ENCODE results near the gene EGFR.

Gene EGFR

GRCh38 chr7:55177589-55178261, 158.9 kb downstream of the EGFR start:
- DNase-seq = no peak

DNA sequence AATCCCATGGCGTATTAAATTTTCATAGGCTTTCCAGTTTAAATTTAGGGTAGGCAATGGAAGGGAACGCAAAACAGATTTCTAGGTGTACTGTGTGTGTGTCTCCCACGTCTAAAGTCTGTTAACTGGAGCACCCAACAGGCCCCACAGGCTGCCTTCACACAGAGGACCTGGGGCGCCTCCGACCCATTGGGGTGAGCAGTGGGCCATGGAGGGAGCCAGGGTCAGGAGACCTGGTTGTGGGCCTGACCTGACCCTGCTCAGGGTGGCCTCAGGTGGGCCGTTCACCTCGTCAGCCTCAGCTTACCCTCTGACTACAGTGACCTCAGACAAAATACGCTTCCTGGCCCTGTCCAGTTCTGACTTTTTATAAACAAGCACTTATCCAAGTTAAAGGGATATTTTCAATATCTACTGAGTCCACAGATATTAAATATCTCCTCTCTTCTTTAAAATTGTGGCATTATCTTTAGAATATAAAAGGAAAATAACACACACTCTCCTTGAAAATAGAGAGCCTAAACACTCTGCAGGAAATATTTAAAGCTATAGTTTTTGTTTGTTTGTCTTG, 159.6 kb downstream of the EGFR start:
- no peak for DNase-seq

DNA sequence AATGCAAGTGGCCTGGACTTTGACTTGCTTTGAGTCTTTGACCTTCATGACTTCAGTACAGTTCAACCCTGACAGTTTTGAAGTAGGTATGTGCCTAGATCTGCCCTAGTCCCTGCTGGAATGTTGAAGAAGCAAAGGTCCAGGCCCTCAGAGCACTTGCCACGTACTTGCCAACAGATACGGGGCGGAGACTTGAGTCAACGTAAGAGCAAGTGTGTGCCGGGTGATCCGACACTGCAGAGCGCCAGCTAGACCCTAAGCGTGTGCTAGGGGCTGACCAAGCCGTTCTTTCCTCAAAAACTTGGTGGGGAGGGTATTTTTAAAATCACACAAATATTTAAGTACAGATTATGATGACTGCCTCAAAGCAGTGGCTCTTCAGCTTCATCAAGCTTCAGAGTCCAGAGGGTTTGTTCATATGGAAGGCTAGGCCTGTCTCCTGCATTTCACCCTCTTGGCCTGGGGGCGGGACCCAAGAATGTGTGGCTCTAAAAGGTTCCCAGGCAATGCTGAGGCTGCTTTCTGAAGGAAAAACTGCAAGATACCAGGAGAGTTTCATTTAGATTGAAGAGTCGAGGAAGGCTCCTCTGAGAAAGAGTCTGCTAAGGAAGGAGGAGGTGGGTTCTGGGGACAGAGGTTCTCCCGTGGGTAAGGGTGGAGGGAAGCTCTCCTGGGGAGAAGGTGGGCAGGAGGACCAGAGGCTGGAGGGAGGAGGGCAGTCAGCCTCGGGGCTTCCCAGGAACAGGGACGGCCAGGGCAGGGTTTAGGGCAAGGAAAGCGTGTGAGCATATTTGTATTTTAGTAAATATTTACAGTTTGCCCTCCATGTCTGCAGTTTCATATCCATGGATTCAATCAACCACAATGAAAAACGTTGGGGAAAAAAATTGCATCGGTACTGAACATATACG, 160.3 kb downstream of the EGFR start:
- no peak for DNase-seq

- no peak for DNase-seq
These were observed 161.3 kb downstream of the EGFR start for GRCh38 chr7:55179931-55180682.

DNA sequence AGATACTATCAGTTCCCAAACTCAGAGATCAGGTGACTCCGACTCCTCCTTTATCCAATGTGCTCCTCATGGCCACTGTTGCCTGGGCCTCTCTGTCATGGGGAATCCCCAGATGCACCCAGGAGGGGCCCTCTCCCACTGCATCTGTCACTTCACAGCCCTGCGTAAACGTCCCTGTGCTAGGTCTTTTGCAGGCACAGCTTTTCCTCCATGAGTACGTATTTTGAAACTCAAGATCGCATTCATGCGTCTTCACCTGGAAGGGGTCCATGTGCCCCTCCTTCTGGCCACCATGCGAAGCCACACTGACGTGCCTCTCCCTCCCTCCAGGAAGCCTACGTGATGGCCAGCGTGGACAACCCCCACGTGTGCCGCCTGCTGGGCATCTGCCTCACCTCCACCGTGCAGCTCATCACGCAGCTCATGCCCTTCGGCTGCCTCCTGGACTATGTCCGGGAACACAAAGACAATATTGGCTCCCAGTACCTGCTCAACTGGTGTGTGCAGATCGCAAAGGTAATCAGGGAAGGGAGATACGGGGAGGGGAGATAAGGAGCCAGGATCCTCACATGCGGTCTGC, 162.2 kb downstream of the EGFR start:
- DNase-seq = no peak

- DNase-seq = no peak
These were observed 162.9 kb downstream of the EGFR start for GRCh38 chr7:55181762-55182161.

GRCh38 chr7:55183897-55184296, 165.1 kb downstream of the EGFR start:
- DNase-seq = no peak

GRCh38 chr7:55185321-55185802, 166.5 kb downstream of the EGFR start:
- DNase-seq = no peak

DNA sequence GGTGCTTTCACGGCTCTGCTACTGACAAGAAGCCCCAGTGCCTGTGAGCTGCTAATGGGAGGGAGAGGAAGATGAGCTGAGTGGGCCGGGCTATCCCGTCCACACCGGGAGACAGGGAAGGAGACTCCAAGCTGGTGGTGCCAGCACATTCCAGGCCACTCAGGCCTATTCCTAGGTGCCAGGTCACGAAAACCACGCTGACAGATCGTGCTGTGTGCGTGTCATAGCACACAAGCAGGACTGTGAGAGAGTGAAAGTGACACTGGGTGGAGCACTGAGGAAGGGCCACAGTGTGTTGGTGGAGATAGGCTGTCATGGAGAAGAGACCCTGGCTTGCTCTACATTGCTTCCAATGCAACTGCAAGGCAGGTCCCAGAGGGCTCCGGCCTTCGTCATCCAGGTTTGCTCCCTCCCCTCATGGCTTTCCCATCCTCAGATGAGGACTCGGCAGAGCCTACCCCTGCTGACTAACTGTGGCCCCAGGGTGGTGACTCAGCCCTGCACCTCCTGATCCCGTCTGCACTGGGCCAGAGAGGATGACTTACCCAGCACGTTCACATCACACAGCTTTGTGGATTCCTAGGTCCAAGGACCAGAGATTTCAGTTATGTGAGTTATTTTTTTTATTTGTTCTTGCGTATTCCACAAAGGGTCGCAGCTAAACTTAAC, 167.3 kb downstream of the EGFR start:
- DNase-seq = no peak

- DNase-seq = no peak
These were observed 169.1 kb downstream of the EGFR start for GRCh38 chr7:55187701-55188491.

DNA sequence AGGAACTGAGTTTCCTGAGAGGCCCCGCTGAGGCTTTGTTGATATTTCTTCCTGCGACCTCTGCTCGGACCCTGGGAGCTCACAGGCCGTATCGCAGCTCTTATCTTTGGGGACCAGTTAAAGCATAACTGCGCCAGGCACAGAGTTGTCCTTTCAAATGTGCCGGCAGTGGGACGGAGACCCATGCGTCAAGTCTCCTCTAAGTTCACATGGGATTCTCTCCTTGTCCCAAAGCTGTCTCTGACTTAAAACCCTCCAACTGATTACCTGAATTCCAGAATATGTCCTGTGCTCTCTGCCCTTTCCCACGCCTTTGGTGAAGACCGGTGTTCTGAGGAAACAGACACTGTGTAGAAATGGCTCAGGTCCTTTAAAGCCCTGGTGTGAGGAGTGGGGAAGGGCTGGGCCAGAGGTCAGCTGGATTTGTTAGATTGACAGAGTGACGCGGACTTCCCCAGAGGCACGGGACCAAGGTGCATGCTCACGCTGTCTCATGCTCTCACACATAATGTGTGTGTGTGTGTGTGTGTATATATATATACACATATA, 169.8 kb downstream of the EGFR start:
- DNase-seq = no peak

GRCh38 chr7:55189146-55189766, 170.4 kb downstream of the EGFR start:
- no peak for DNase-seq

DNA sequence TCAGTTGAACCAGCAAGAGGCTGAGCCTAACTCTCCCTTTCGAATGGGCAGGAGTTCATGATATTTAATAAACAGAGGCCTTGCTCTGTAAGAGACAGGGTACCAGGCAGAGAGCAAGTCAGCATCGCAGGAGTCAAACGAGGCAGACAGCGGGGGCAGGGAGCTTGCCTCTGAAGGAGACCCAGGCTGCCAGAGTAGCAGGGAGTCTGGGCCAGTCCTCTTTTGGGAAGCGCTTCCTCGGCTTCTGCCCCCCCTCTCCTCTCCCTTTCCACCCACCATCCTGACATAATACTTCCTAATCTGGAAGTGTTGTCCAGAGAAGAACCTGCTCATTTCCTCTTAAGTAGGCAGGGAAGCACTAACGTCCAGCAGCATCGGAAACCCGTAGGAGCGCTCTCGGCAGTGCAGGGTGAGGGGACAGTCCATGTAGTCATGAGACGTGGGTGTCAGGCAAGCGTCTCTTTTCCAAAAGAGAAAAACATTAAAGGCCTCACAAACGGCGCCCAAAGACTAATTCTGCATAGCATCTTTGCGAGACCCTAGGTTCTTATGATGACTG, 171.1 kb downstream of the EGFR start:
- DNase-seq = no peak

DNA sequence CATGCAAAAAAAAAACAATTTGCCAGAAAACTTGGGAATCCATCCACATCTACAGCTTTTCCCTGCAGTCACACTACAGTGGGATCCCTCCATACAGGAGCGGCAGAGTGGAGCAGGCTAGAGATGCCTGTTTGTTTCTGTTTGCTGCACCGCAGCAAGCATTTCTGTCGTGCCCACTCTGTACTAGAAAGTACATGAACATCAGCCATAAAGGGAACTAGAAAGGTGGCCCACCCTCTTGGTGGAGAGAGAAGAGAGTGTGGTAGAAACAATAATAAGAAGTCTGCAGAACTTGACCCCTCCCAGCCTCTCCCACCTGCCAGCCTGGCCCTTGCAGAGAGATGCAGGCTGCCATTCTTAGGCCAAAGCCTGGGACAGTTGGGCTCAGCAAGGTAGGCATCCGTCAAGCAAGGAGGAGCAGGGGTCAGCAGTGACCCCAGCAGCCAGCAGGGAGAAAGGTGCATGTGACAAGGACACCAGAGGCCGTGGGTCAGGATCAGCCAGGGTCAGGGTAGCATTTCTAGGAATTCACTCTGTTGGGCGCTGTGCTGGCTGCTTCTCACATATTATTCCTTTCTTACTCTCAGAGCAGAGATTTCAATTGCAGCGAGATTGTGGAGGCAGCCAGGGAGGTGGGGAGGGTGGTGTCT, 171.8 kb downstream of the EGFR start:
- DNase-seq = no peak

- no peak for DNase-seq
These were observed 172.5 kb downstream of the EGFR start for GRCh38 chr7:55191161-55191925.

GRCh38 chr7:55191926-55192692, 173.3 kb downstream of the EGFR start:
- DNase-seq = no peak

- no peak for DNase-seq
These were observed 173.9 kb downstream of the EGFR start for GRCh38 chr7:55192723-55193122.

DNA sequence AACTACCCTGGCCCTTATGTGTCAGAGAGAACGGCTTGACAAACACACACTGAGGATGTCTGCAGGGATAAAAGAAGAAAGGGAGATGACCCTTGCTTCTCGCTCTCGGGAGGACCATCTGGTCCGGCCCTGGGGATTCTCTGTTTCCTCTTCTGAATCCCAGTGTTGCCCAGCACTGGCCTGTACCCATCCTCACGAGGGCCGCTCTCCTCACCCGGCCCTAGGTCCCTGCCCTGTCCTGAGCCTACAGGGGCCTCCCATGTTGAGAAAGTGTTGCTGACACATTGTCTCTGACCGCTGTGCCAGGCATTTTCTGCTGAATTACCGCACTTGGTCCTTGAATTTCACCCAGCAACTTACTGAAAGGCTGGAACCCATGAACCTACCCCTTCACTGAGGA, 174.4 kb downstream of the EGFR start:
- DNase-seq = no peak

All from NCI-H774 (cell line).